GM12878 (cell line): ENCODE data around the gene ZNF526. TPM values are rescaled to one million over a fixed set of nuclear protein-coding genes. Genes with fewer than 3 reads are reported as not detected.
"Not testable (repeated sequence)": the region's sequence is repeated elsewhere in the genome, so short reads cannot be mapped to it uniquely, and the experiment has no call there.

ENCODE experiments used
- ATAC-seq: fragments of 200-7000 bp; cut with Tn5 transposase; 3 replicates; pipeline ENCODE4 v1.9.1; 2020; ENCODE audit warnings: mild to moderate bottlenecking, moderate library complexity
- BruUV-seq: library from RNA; stranded (reverse); fragments of 400-500 nt; replicated peaks from 2 replicates; lab custom pipeline; 2021; lab: Mats Ljungman, UMichigan
- CTCF ChIA-PET: fragments of 300-600 bp; sonication (Branson Sonifier 250); formaldehyde crosslinking; extraction: SDS; loops from one replicate; lab custom pipeline; 2021; ENCODE audit warnings: inconsistent platforms; lab: Yijun Ruan, JAX
- POLR2A ChIA-PET: fragments of 350-600 bp; formaldehyde crosslinking; extraction: SDS; loops from one replicate; lab custom pipeline; 2021; ENCODE audit warnings: inconsistent platforms; lab: Charles Lee
- RAD21 ChIA-PET: fragments of 300-600 bp; sonication (Branson Sonifier 250); formaldehyde crosslinking; loops from one replicate; lab custom pipeline; 2023; ENCODE audit warnings: antibody characterized with exemption; ENCODE audit not compliant: unreplicated experiment; lab: Charles Lee
- SMC1A ChIA-PET: fragments of 300-600 bp; sonication (Branson Sonifier 250); formaldehyde crosslinking; loops from one replicate; lab custom pipeline; 2023; ENCODE audit not compliant: unreplicated experiment, uncharacterized antibody; lab: Charles Lee
- DNase-seq: peaks from one replicate; pipeline ENCODE4 v3.0.0-alpha.2; 2011; ENCODE audit warnings: low read depth, low spot score
- FAIRE-seq: peaks from 3 replicates; lab custom pipeline; 2011; peaks lifted over from hg19 to GRCh38; lab: Jason Lieb, UNC
- H2AFZ ChIP-seq: 2 replicates; pipeline ENCODE4 v1.6.0; 2011; ENCODE audit warnings: low read depth, low read length, control low read depth; ENCODE audit not compliant: control insufficient read depth
- H3K27ac ChIP-seq: 2 replicates; pipeline ENCODE4 v1.5.1; 2011; ENCODE audit warnings: control low read depth; ENCODE audit not compliant: control insufficient read depth, insufficient read depth
- H3K27me3 ChIP-seq, 2 experiments: replicated peaks in 1 of 2; 2 replicates each; pipeline versions ENCODE4 v1.6.0 to v1.6.1; 2011; ENCODE audit warnings: low read length in 1 of 2; ENCODE audit not compliant: control insufficient read depth in 2 of 2, insufficient read depth in 2 of 2
- H3K36me3 ChIP-seq, 2 experiments: 2 replicates each; pipeline ENCODE4 v1.5.1; 2011; ENCODE audit warnings: low read length in 1 of 2; ENCODE audit not compliant: control insufficient read depth in 2 of 2, insufficient read depth in 2 of 2
- H3K4me1 ChIP-seq: 2 replicates; pipeline ENCODE4 v1.6.1; 2011; ENCODE audit warnings: mild to moderate bottlenecking, low read length, moderate library complexity, mixed read lengths; ENCODE audit not compliant: control insufficient read depth, insufficient read depth
- H3K4me2 ChIP-seq: 2 replicates; pipeline ENCODE4 v1.6.0; 2011; ENCODE audit warnings: control low read depth; ENCODE audit not compliant: control insufficient read depth, insufficient read depth
- H3K4me3 ChIP-seq: fragments of 200-600 bp; sonication (generic); 2 replicates; pipeline ENCODE4 v1.5.1; 2016
- H3K79me2 ChIP-seq: 2 replicates; pipeline ENCODE4 v1.6.0; 2011; ENCODE audit warnings: low read length; ENCODE audit not compliant: control insufficient read depth, insufficient read depth
- H3K9ac ChIP-seq: 2 replicates; pipeline ENCODE4 v1.8.0; 2011; ENCODE audit warnings: low read length, control low read depth, mixed read lengths; ENCODE audit not compliant: control insufficient read depth, insufficient read depth
- H3K9me3 ChIP-seq: replicated peaks from 3 replicates; pipeline ENCODE4 v1.5.1; 2011; ENCODE audit warnings: mild to moderate bottlenecking, low read length; ENCODE audit not compliant: control insufficient read depth, insufficient read depth
- H4K20me1 ChIP-seq: 2 replicates; pipeline ENCODE4 v1.6.0; 2011; ENCODE audit not compliant: control insufficient read depth, insufficient read depth
- BMI1 ChIP-seq: fragments of 450-650 bp; IDR thresholded peaks from 2 replicates; pipeline ENCODE4 v1.6.1; 2016; ENCODE audit warnings: mild to moderate bottlenecking, moderate library complexity, borderline replicate concordance
- NR2C1 ChIP-seq: fragments of 450-650 bp; IDR thresholded peaks from 2 replicates; pipeline ENCODE4 v1.6.1; 2017; ENCODE audit warnings: antibody characterized with exemption, mild to moderate bottlenecking, moderate library complexity
- SIX5 ChIP-seq: IDR thresholded peaks from 2 replicates; pipeline ENCODE4 v1.6.1; 2011; ENCODE audit warnings: mild to moderate bottlenecking, low read depth, low read length, moderate library complexity; ENCODE audit not compliant: severe bottlenecking
- SMAD1 ChIP-seq: fragments of 450-650 bp; IDR thresholded peaks from 2 replicates; pipeline ENCODE4 v1.6.1; 2018; ENCODE audit warnings: mild to moderate bottlenecking, low read depth; ENCODE audit not compliant: partially characterized antibody
- SMARCA5 ChIP-seq: fragments of 450-650 bp; IDR thresholded peaks from 2 replicates; pipeline ENCODE4 v1.6.1; 2017; ENCODE audit warnings: mild to moderate bottlenecking
- SPI1 ChIP-seq: IDR thresholded peaks from 2 replicates; pipeline ENCODE4 v1.6.1; 2011; ENCODE audit warnings: low read depth, mild to moderate bottlenecking, low read length, moderate library complexity, borderline replicate concordance; ENCODE audit not compliant: insufficient read depth
- ZNF24 ChIP-seq: fragments of 450-650 bp; IDR thresholded peaks from 2 replicates; pipeline ENCODE4 v1.6.1; 2017; ENCODE audit warnings: antibody characterized with exemption, mild to moderate bottlenecking
- WGBS: methylation state at CpG from one replicate; pipeline ENCODE4 v1.1.6; 2016; ENCODE audit warnings: low lambda C conversion rate; ENCODE audit not compliant: insufficient replicate concordance, insufficient coverage; ENCODE audit errors: missing lambda C conversion rate; 5-methylcytosine and 5-hydroxymethylcytosine counted together
- in situ Hi-C: fragments of 300-500 bp; cut with MboI; formaldehyde crosslinking; loops from 9 replicates; pipeline ENCODE4 v1.14.3; 2018; ENCODE audit warnings: mixed read lengths
- intact Hi-C: fragments of 100-400 bp; cut with micrococcal nuclease; formaldehyde crosslinking; loops from one replicate; pipeline ENCODE4 v1.14.2; 2022; ENCODE audit not compliant: unreplicated experiment
- polyA plus RNA-seq, 11 experiments: library from polyadenylated mRNA; depleted of rRNA in 4 of 11; unstranded in 6 of 11; stranded (reverse) in 5 of 11; fragments of >200 nt; fragmentation: Nextera tagmentation in 4 of 11; fragmentation: Illumina TruSeq in 1 of 11; extraction: Ambion mirVana in 4 of 11; extraction: Trizol in 1 of 11; gene quantifications; 1 replicate in 1 of 11; 2 replicates in 10 of 11; pipeline versions ENCODE4 v1.2.1 to v1.2.3, GENCODE V29; 2011 to 2016; ENCODE audit warnings: inconsistent platforms in 2 of 11, missing spikeins in 2 of 11, low read depth in 1 of 11
- total RNA-seq, 4 experiments: library from RNA; depleted of rRNA in 3 of 4; stranded (reverse); fragments of >200 nt in 3 of 4; fragmentation: Illumina TruSeq in 1 of 4; extraction: Trizol in 1 of 4; gene quantifications; 2 replicates each; pipeline versions ENCODE4 v1.2.1 to v1.2.3, GENCODE V29; 2013 to 2021
- TF ChIP-seq, protein P1 (sequence below): IDR thresholded peaks from 2 replicates; pipeline ENCODE4 v1.6.1; 2012; ENCODE audit warnings: low read depth, low read length, improper control_type of control experiment
- TF ChIP-seq, protein P2 (sequence below), 3 experiments: IDR thresholded peaks in 2 of 3; conservative IDR thresholded peaks in 1 of 3; 2 replicates each; pipeline ENCODE4 v1.5.1; 2011; ENCODE audit warnings: low read depth in 3 of 3, low read length in 3 of 3, mild to moderate bottlenecking in 3 of 3, control low read depth in 2 of 3, moderate library complexity in 2 of 3, inconsistent platforms in 1 of 3, mixed read lengths in 1 of 3; ENCODE audit not compliant: control insufficient read depth in 2 of 3, insufficient read depth in 1 of 3; ENCODE audit errors: extremely low read depth in 1 of 3

The ZNF526 gene
- total and polyA plus RNA-seq, 10 of the 15 experiments (the other 5 are each of a cell fraction or from before 2014, with no cell fraction given), result 1.8 to 18.3 (median 5.5) TPM

DNA sequence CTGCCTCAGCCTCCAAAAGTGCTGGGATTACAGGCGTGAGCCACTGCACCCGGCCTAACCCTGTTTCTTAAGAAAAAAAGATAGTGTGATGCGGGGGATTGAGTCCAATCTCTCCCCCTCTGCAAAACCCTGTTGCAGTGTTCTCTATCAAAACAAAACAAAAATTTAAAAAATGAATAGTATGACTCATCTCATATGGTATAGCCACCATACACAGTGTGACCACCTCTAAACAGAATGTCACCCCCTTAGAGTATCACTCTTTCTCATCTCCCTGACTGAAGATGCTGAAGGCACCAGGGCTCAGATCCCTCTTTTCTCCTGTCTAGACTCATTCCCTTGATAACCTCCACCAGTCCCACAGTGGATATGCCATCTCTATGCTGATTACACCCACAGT is 41.7 kb downstream of the ZNF526 start:
- Histone ChIP-seq H3K9me3 (no peaks in the 10 kb centered on the region), H3K27me3 (no peaks in the 10 kb centered on the region), H3K36me3 (no peaks in the 10 kb centered on the region), H4K20me1 (no peaks in the 10 kb centered on the region), H3K27ac (no peak overlapping the region), H3K9ac (no peak overlapping the region), H2AFZ (no peak overlapping the region), H3K4me2 (no peak overlapping the region), H3K79me2 (no peaks in the 10 kb centered on the region), H3K4me1 (no peaks in the 10 kb centered on the region), H3K4me3 (no peak overlapping the region)
- no peak for DNase-seq
- POLR2A ChIA-PET, result interaction anchor here (0.6 kb wide), 1 partner anchor 11 kb away, joined by 3 read pairs; no protein-coding TSS in a partner anchor
- SMC1A ChIA-PET, result no interaction called here
- ATAC-seq, result peak; percentile 46
- intact Hi-C loops, result no loop called here
- no peak for FAIRE-seq
- TF ChIP-seq SPI1 (no peak), NR2C1 (no peak), SIX5 (no peak), SMAD1 (no peak), ZNF24 (no peak), BMI1 (no peak), SMARCA5 (no peak)
- TF ChIP-seq, protein P1, sequence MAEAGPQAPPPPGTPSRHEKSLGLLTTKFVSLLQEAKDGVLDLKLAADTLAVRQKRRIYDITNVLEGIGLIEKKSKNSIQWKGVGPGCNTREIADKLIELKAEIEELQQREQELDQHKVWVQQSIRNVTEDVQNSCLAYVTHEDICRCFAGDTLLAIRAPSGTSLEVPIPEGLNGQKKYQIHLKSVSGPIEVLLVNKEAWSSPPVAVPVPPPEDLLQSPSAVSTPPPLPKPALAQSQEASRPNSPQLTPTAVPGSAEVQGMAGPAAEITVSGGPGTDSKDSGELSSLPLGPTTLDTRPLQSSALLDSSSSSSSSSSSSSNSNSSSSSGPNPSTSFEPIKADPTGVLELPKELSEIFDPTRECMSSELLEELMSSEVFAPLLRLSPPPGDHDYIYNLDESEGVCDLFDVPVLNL, result no peak
- TF ChIP-seq, protein P2, sequence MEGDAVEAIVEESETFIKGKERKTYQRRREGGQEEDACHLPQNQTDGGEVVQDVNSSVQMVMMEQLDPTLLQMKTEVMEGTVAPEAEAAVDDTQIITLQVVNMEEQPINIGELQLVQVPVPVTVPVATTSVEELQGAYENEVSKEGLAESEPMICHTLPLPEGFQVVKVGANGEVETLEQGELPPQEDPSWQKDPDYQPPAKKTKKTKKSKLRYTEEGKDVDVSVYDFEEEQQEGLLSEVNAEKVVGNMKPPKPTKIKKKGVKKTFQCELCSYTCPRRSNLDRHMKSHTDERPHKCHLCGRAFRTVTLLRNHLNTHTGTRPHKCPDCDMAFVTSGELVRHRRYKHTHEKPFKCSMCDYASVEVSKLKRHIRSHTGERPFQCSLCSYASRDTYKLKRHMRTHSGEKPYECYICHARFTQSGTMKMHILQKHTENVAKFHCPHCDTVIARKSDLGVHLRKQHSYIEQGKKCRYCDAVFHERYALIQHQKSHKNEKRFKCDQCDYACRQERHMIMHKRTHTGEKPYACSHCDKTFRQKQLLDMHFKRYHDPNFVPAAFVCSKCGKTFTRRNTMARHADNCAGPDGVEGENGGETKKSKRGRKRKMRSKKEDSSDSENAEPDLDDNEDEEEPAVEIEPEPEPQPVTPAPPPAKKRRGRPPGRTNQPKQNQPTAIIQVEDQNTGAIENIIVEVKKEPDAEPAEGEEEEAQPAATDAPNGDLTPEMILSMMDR (IDR thresholded peaks at IDR 0.05 in 2 of 3, conservative IDR thresholded peaks at IDR 0.05 in 1 of 3; ENCODE audit: control insufficient read depth in 2 of 3, extremely low read depth in 1 of 3, insufficient read depth in 1 of 3, low read depth in 3 of 3, low read length in 3 of 3), result no peak
- RAD21 ChIA-PET, result no interaction called here
- 65% methylated on average over 3 of the region's 3 CpGs for WGBS
- no TSS peak for BruUV-seq
- CTCF ChIA-PET, result interaction anchor here (1.5 kb wide), 1 partner anchor 17 kb away, joined by 7 read pairs; no protein-coding TSS in a partner anchor
- in situ Hi-C loops, result no loop called here

- H3K4me2 ChIP-seq, ATAC-seq, RAD21 ChIA-PET, BruUV-seq, H3K4me3 ChIP-seq, H2AFZ ChIP-seq, POLR2A ChIA-PET, H3K9ac ChIP-seq, FAIRE-seq, DNase-seq, H3K27ac ChIP-seq, SMC1A ChIA-PET, H3K36me3 ChIP-seq, H3K27me3 ChIP-seq, H3K9me3 ChIP-seq, H4K20me1 ChIP-seq, in situ Hi-C loops, intact Hi-C loops: not testable (repeated sequence)
- Histone ChIP-seq H3K4me1 (peaks cover 13% of the 10 kb centered on the region), H3K79me2 (peaks cover 18% of the 10 kb centered on the region)
- CTCF ChIA-PET, result interaction anchor here (0.7 to 1.1 kb wide), 2 partner anchors 21 to 393 kb away, joined by 4 to 5 read pairs; no protein-coding TSS in a partner anchor
- WGBS, result 72% methylated on average over 4 of the region's 4 CpGs
Observed at GRCh38 chr19:42266105-42266504, 46.0 kb downstream of the ZNF526 start.
